Heart left ventricle (tissue), 16 donors: Measurements from ENCODE around the gene NFKBIB. TPM values are rescaled to one million over a fixed set of nuclear protein-coding genes. Genes with fewer than 3 reads are reported as not detected.

ENCODE experiments used
- ATAC-seq, 4 donors: fragments of 200-7000 bp; cut with Tn5 transposase; one replicate each; pipeline ENCODE4 v1.9.1; 2020 to 2022; ENCODE audit warnings: moderate library complexity in 4 of 4, mild to moderate bottlenecking in 3 of 4, moderate number of reproducible peaks in 1 of 4
- DNase-seq, 5 donors: peaks; one replicate each; pipeline ENCODE4 v3.0.0-alpha.2; 2020
- H3K27ac ChIP-seq, 12 donors: fragments of 200-600 bp; sonication (generic) in 4 of 12; one replicate each; pipeline versions ENCODE4 v1.5.0 to v1.8.0; 2016 to 2022; ENCODE audit warnings: mild to moderate bottlenecking in 2 of 12
- H3K27me3 ChIP-seq, 9 donors: fragments of 200-600 bp; sonication (generic) in 2 of 9; one replicate each; pipeline versions ENCODE4 v1.5.1 to v1.8.0; 2016 to 2022; ENCODE audit warnings: mild to moderate bottlenecking in 3 of 9
- H3K36me3 ChIP-seq, 9 donors: fragments of 200-600 bp; sonication (generic) in 2 of 9; one replicate each; pipeline versions ENCODE4 v1.5.0 to v1.8.0; 2018 to 2022; ENCODE audit warnings: mild to moderate bottlenecking in 2 of 9
- H3K4me1 ChIP-seq, 12 donors: fragments of 200-600 bp; sonication (generic) in 4 of 12; one replicate each; pipeline versions ENCODE4 v1.5.0 to v1.8.0; 2016 to 2022; ENCODE audit warnings: mild to moderate bottlenecking in 3 of 12
- H3K4me3 ChIP-seq, 12 donors: fragments of 200-600 bp; sonication (generic) in 4 of 12; one replicate each; pipeline versions ENCODE4 v1.5.0 to v1.8.0; 2017 to 2022; ENCODE audit warnings: mild to moderate bottlenecking in 9 of 12, moderate library complexity in 4 of 12
- H3K9me3 ChIP-seq, 12 donors: fragments of 200-600 bp; sonication (generic) in 4 of 12; one replicate each; pipeline versions ENCODE4 v1.5.0 to v1.8.0; 2016 to 2022; ENCODE audit warnings: mild to moderate bottlenecking in 1 of 12
- CTCF ChIP-seq, 12 donors: fragments of 200-600 bp; sonication (generic) in 4 of 12; IDR thresholded peaks; one replicate each; pipeline versions ENCODE4 v1.5.0 to v1.8.0; 2018 to 2022; ENCODE audit warnings: antibody characterized with exemption in 12 of 12, mild to moderate bottlenecking in 5 of 12
- POLR2A ChIP-seq, 2 donors: fragments of 450-650 bp; IDR thresholded peaks; one replicate each; pipeline ENCODE4 v1.6.1; 2017; ENCODE audit warnings: antibody characterized with exemption in 2 of 2, mild to moderate bottlenecking in 2 of 2, moderate library complexity in 2 of 2
- WGBS, 4 donors: extraction: QIAGEN DNeasy Blood & Tissue Kit in 2 of 4; methylation state at CpG; one replicate each; pipeline versions ENCODE4 v1.1.5 to v1.1.7; 2013 to 2018; 5-methylcytosine and 5-hydroxymethylcytosine counted together
- intact Hi-C, 10 donors: fragments of 100-400 bp; cut with DNase I; formaldehyde crosslinking; loops; one replicate each; pipeline versions ENCODE4 v1.11.1 to v1.14.2; 2022
- polyA plus RNA-seq, 2 donors: library from polyadenylated mRNA; stranded (reverse); fragments of 200-250 nt; gene quantifications; one replicate each; pipeline ENCODE4 v1.2.3, GENCODE V29; 2013
- total RNA-seq, 9 donors: library from RNA; depleted of rRNA in 2 of 9; stranded (reverse); fragments of >200 nt in 2 of 9; fragmentation: NEBNext Ultra II Directional in 3 of 9; extraction: Animal tissue kit (Norgen Biotek cat#: 25700) in 3 of 9; gene quantifications; one replicate each; pipeline versions ENCODE4 v1.1.0 to v1.2.4, GENCODE V29; 2016 to 2023
- donor health status: ischemic (EF 13 %, LVEDD 7.1; RV severe dilation, severe dysfunction).
- donor health status: healthy with polysubstance abuse.
- donor health status: DM: no; HTN: yes; CAD: no.
- donor health status: DM: no; HTN: no; CAD: no.
- donor health status: ischemic (EF 25% LVEDD 6.9; RV normal size, moderate dysfunction).
- donor health status: ischemic (EF 25% LVEDD 5.7; RV mildly dilated, moderate dysfunction).
- donor health status: healthy.
- donor health status: DM: yes; HTN: yes; CAD: no.
- donor health status: ischemic (EF 35%, LVEDD 5.7; RV mildly dilated, moderate dysfunction).
- donor health status: nonischemic (EF 11% LVEDD 7.7; RV severe dilation, severe dysfunction).
- donor health status: DM: yes; HTN: yes; CAD: no.
- donor health status: PGD.
- donor health status: ischemic (EF 29% LVEDD 5.4; RV normal size, mild dysfunction).
- donor health status: nonischemic (EF 23%, LVEDD 6.1; RV moderate dilation, normal function).

Gene NFKBIB
- total and polyA plus RNA-seq, 11 donors: 17.2 to 90.4 (median 24.0) TPM

GRCh38 chr19:38867171-38867780 is 32.5 kb upstream of the NFKBIB start:
- H3K27me3 ChIP-seq: no peaks in the 10 kb centered on the region
- ATAC-seq: no peak
- H3K9me3 ChIP-seq: no peaks in the 10 kb centered on the region
- intact Hi-C loops: no loop called here
- TF ChIP-seq CTCF (IDR thresholded peaks at IDR 0.05) (no peak), POLR2A (IDR thresholded peaks at IDR 0.05) (no peak)
- H3K36me3 ChIP-seq: no peaks in the 10 kb centered on the region
- no peak overlapping the region for H3K4me3 ChIP-seq
- no peak overlapping the region for H3K27ac ChIP-seq
- H3K4me1 ChIP-seq: peaks cover 5 to 55% (median 24%) of the 10 kb centered on the region in 12 donors
- DNase-seq: no peak
- 85 to 86% (median 85%) methylated on average over 10 of the region's 10 CpGs for WGBS, 4 donors

- TF ChIP-seq CTCF (IDR thresholded peaks at IDR 0.05) (no peak), POLR2A (IDR thresholded peaks at IDR 0.05) (no peak)
- intact Hi-C loops: no loop called here
These were observed 31.2 kb upstream of the NFKBIB start for GRCh38 chr19:38868551-38868950.

GRCh38 chr19:38869160-38869835 is 30.5 kb upstream of the NFKBIB start:
- WGBS, 4 donors: 8 to 13% (median 9%) methylated on average over 18 to 34 of the region's 34 CpGs
- H3K36me3 ChIP-seq: no peaks in the 10 kb centered on the region
- intact Hi-C loops: no loop called here
- H3K4me1 ChIP-seq: peaks cover 5 to 35% (median 15%) of the 10 kb centered on the region in 12 donors
- H3K27me3 ChIP-seq: no peaks in the 10 kb centered on the region
- H3K4me3 ChIP-seq: peak overlapping the region; percentile 15 to 72 (median 54)
- DNase-seq (peak in 2 of 5 donors; percentile 24 to 34), ATAC-seq (peak in 3 of 4 donors; percentile 10 to 31 (median 11))
- H3K27ac ChIP-seq: peak overlapping the region in 10 of 12 donors; percentile 7 to 57 (median 45)
- no peaks in the 10 kb centered on the region for H3K9me3 ChIP-seq
- TF ChIP-seq POLR2A (IDR thresholded peaks at IDR 0.05): no peak
- no peak for TF ChIP-seq CTCF (IDR thresholded peaks at IDR 0.05)

More at GRCh38 chr19:38868551-38868950, 31.2 kb upstream of the NFKBIB start:
- no peaks in the 10 kb centered on the region for H3K36me3 ChIP-seq
- no peaks in the 10 kb centered on the region for H3K9me3 ChIP-seq
- no peak for DNase-seq
- ATAC-seq: no peak
- H3K4me3 ChIP-seq: no peak overlapping the region
- H3K27me3 ChIP-seq: no peaks in the 10 kb centered on the region
- WGBS, 4 donors: 93 to 95% (median 94%) methylated on average over 6 of the region's 6 CpGs
- H3K4me1 ChIP-seq: peaks cover 5 to 42% (median 15%) of the 10 kb centered on the region in 12 donors
- H3K27ac ChIP-seq: no peak overlapping the region

GRCh38 chr19:38869836-38870607 is 29.7 kb upstream of the NFKBIB start:
- intact Hi-C loops: no loop called here
- peak overlapping the region in 10 of 12 donors; percentile 7 to 57 (median 48) for H3K27ac ChIP-seq
- ATAC-seq: peak; percentile 84 to 95 (median 90)

More at GRCh38 chr19:38869836-38870607, 29.7 kb upstream of the NFKBIB start:
- H3K4me3 ChIP-seq: peak overlapping the region; percentile 15 to 72 (median 54)
- TF ChIP-seq CTCF (IDR thresholded peaks at IDR 0.05) (peak; percentile 76 to 97 (median 87)), POLR2A (IDR thresholded peaks at IDR 0.05) (peak in 1 of 2 donors; percentile 23)
- no peaks in the 10 kb centered on the region for H3K9me3 ChIP-seq
- H3K27me3 ChIP-seq: no peaks in the 10 kb centered on the region
- H3K4me1 ChIP-seq: peaks cover 5 to 27% (median 15%) of the 10 kb centered on the region in 12 donors
- 13 to 36% (median 25%) methylated on average over 28 to 62 of the region's 62 CpGs for WGBS, 4 donors
- peak; percentile 82 to 94 (median 86) for DNase-seq
- H3K36me3 ChIP-seq: no peaks in the 10 kb centered on the region
